ENCODE measurements around the gene ARMC7. TPM values are rescaled to one million over a fixed set of nuclear protein-coding genes. Genes with fewer than 3 reads are reported as not detected.

Gene ARMC7
- total and polyA plus RNA-seq, 2 of the 13 experiments (the other 11 are each of a cell fraction or from before 2014, with no cell fraction given): 3.9 to 4.2 TPM

DNA sequence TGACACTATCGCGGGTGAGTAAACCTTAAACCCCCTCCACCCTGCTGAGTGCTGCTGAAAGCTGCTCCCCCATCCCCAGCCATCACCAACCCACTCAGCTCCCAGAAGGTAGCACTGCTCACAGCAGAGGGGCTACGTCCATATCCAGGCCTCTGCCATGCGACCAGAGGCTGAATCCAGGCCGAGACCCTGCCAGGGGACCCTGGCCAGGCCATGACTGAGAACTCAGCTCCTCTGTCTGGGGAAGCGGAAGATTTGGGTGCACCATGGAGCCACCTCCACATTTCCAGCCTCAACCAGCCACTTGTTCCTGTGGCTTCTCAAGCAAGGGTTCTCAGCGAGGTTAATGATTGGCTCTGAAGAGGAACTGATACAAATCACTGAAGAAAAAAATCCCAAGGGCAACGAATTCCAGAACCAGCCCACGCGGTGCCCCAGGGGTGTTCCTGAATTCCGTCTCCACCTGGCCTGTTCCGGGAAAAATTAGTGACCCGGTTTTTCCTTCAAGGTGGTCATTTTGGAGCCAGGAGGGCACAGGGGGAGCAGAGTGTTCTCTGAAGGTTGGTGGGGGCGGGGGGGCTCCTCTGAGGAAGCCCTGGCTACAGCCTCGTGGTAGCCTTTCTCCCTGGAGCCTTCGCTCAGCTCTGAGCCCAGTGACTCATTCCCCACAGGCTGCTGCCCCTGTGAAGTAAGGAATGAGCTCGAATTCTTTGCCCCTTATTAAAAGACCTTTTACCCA lies 31.3 kb upstream of the ARMC7 start (continued):
- TF ChIP-seq ZNF318 (CRISPR knock-in tag; IDR thresholded peaks at IDR 0.05): no peak
- no peak for TF ChIP-seq ZNF547 (CRISPR knock-in tag; IDR thresholded peaks at IDR 0.05)
- no peak for TF ChIP-seq PRDM4 (CRISPR knock-in tag; IDR thresholded peaks at IDR 0.05; ENCODE audit: borderline replicate concordance)
- TF ChIP-seq ZNF891 (CRISPR knock-in tag; IDR thresholded peaks at IDR 0.05): peak; percentile 37; the same call in 1 of the 2 replicates
- 0 out of 2 replicates have a peak, but pooled peaks have one; percentile 18 for TF ChIP-seq NFKB2 (CRISPR knock-in tag; IDR thresholded peaks at IDR 0.05; ENCODE audit: borderline replicate concordance)
- TF ChIP-seq ZNF687 (CRISPR knock-in tag; IDR thresholded peaks at IDR 0.05): peak; percentile 7; the same call in 1 of the 2 replicates
- TF ChIP-seq, protein P1, sequence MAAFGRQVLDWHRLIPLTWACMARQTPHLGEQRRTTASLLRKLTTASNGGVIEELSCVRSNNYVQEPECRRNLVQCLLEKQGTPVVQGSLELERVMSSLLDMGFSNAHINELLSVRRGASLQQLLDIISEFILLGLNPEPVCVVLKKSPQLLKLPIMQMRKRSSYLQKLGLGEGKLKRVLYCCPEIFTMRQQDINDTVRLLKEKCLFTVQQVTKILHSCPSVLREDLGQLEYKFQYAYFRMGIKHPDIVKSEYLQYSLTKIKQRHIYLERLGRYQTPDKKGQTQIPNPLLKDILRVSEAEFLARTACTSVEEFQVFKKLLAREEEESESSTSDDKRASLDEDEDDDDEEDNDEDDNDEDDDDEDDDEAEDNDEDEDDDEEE (CRISPR knock-in tag; IDR thresholded peaks at IDR 0.05): no peak
- peak; percentile 46; the same call in 1 of the 2 replicates for TF ChIP-seq KDM5B (CRISPR knock-in tag; IDR thresholded peaks at IDR 0.05; ENCODE audit: borderline replicate concordance)
- no peak for TF ChIP-seq HCFC1 (IDR thresholded peaks at IDR 0.05; ENCODE audit: low read depth, low read length)
- TF ChIP-seq MED1 (CRISPR knock-in tag; IDR thresholded peaks at IDR 0.05): peak; percentile 28; the same call in 1 of the 2 replicates
- TF ChIP-seq PAF1 (CRISPR knock-in tag; IDR thresholded peaks at IDR 0.05): no peak
- no peak for TF ChIP-seq GZF1 (CRISPR knock-in tag; IDR thresholded peaks at IDR 0.05)
